Measurements from ENCODE around the gene NPC2.
"Not testable (repeated sequence)": the region's sequence is repeated elsewhere in the genome, so short reads cannot be mapped to it uniquely, and the experiment has no call there.

Gene NPC2

DNA sequence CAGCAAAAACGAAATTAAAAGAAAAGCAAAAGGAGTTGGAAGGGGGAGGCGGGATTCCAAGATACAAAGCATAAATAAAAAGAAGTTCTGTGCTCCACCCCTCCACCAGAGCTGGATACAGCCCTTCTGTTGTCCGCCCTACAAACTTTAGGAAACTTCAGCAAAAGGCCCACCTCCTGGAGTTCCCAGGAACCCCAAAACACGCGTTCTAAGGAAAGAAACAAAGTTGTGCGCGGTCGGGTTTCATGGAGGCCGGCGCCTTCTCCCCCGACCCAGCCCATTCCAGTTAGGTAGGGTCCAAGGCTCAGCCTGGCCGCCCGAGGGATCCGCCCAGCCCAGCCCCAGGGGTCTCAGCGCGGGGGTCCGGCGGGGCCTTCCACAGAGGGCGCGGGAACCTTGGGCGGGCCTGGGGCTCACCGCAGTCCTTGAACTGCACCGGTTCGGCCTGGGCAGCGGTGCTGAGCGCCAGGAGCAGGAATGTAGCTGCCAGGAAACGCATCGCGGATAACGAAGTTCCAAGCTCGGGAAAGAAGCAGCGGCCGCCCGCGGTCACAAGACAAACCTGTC, at the start of gene NPC2:
NPC2 (minus strand) TSS at position 530 of the 567 bp plus-strand sequence; CDS start at position 499, 31 bp downstream.
- DNase-seq (ENCODE audit: low read depth in 2 of 2, low spot score in 1 of 2) = no peak

DNA sequence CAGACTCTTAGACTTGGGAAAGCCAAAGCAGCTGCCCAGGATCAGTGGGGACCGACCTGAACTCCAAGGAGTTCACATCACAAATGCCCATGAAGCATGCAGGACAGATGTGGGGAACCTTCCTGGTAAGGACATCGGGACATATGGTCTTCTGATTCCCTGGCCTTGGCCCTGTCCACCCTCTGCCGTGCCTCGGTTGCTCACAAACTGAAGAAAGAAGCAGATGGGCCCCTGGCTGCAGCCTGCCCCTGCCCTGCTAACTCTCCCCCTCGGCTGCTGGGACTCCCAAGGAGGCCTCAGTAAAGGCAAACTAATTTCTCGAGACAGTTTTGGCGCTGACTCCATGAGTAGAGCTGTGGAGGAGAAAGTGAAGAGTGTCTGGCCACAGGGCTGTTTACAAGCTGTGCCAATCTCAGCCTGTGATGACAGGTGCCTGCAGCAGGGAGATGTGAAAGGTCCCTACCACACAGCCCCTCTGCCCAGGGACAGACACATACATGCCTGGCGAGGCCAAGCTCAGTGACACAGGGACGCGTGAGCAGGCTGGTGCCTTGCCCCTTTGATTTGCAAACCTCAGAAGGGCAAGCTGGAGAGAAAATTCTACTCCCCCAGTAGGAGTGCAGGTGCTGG, 49.1 kb upstream of the NPC2 start:
- no peak for DNase-seq (ENCODE audit: low read depth in 2 of 2, low spot score in 1 of 2)

DNA sequence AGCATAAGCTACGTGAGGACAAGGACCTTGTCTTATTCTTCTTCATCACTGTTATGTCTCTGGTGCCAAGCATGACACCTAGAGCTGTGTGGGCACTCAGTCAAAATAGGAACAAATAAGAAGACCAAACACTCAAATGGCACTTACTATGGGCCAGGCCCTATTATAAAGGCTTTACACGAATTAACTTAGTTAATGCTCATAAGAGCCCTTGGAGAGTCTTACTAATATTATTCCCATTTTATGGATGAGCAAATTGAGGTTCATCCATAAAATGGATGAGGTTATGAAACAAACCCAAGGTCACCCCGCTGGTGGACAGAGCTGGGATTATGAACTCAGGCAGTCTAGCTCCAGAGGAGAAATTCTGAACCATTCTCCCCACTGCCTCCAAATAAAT, 48.1 kb upstream of the NPC2 start:
- DNase-seq (ENCODE audit: low read depth in 2 of 2, low spot score in 1 of 2) = no peak

DNA sequence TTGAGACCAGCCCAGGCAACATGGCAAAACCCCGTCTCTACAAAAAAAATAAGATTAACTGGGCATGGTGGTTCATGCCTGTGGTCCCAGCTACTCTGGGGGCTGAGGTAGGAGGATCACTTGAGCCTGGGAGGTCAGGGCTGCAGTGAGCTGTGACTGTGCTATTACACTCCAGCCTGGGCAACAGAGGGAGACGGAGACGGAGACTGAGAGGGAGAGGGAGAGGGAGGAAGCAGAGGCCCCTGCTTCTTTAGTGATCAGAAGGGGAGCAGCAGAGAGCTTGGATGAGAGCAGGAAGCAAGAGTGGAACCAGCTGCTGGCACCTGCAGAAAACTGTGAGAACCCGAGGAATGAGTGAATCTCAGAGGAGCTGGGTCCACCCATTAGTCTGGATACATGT, 46.4 kb upstream of the NPC2 start:
- DNase-seq (ENCODE audit: low read depth in 2 of 2, low spot score in 1 of 2) = no peak

DNA sequence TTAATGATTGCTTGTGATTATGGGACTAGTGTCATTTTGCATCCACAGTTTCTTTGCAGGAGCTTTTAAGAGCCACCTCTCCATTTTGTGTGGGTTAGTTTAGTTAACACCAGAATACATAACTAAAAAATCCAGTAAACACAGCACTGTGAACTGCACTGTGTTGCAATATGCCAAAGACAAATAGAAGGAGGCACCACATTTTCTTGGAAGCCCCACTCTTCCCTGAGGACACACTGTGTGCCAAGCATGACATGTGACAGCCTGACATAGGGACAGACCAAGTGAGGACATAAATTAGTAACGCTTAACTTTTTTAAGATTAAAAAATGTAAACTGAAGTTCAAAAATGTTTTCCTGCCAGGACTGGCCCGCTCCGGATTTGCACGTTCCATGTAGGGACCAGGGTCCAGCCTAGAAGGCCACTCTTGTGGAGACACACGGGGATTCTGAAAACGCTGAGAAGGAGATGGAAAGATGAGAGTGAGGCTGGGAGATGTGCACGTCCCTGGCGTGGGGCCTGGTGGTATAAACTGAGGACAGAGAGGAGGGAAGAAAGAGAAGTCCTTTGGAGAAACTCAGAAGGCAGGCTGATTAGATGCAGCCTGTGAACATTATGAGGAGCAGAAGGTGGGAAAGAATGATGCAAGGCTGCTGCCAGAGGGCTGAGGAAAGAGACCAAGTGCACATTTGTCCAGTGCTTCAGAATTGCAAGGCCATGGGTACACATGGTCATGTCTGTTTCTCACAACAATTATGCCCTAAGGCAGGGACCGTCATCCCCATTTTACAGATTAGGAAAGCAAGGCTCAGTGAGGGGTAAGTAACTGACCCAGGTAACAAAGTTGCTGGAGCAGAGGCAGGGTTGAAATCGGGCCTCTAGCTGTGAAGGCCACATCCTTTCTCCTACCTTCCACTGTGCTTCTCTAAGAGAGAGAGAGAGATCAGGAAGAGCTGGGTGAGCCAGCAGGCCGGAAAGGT, 45.6 kb upstream of the NPC2 start:
- no peak for DNase-seq (ENCODE audit: low read depth in 2 of 2, low spot score in 1 of 2)

DNA sequence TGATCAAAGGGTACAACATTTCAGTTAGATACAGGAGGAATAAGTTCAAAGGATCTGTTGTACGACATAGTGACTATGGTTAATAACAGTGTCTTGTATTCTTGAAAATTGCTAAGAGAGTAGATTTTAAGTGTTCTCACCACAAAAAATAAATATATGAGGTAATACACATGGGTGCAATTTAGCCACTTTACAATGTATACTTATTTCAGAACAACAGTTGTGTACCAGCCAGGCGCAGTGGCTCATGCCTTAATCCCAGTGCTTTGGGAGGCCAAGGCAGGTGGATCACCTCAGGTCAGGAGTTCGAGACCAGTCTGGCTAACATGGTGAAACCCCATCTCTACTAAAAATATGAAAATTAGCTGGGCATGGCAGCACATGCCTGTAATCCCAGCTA, 43.2 kb upstream of the NPC2 start:
- DNase-seq (ENCODE audit: low read depth in 2 of 2, low spot score in 1 of 2) = not testable (repeated sequence)

DNA sequence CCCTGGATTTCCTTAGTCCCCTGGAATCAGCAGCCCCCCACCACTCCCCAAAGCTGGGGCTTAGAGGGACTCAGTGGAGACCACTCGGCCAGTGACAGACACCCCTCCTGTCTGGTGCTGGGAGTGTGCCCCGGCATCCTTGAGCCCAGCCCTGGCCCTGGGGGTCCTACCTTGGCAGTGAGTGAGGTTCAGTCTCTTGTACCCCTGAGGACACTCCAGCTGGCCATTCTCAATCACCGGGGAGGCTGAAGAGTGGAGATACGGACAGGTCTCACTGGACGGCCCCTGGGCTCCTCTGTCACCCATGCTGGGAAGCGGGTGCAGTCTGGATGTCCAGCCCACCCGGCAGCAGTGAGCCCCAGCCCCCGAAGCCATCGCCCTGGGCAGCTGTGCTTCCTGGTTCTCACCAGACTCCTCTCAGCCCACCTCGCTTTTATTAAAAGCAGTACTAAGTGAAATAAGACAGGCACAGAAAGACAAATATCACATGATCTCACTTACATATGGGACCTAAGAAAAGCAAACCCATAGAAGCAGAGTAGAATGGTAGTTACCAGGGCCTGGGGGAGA, 42.7 kb upstream of the NPC2 start:
- DNase-seq (ENCODE audit: low read depth in 2 of 2, low spot score in 1 of 2) = no peak

DNA sequence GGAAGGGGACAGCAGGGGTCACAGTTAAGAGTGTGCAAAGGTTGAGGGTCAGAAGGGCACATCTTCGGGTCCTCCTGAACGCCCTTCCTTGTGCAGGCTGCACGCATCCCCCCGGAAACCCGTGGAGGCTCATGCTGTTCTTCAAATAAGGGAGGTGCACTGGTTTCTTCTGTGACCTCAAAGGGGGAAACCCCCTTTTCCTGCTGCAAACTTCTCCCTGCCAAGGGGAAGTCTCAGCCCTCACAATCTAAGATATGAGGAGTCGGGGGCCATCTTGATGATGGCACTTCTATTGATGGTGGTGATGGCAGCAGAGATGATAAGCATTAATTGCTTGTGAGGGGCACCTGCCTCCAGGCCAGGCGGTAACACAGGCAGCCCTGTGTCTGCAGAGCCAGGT, 40.5 kb upstream of the NPC2 start:
- DNase-seq (ENCODE audit: low read depth in 2 of 2, low spot score in 1 of 2) = no peak

DNA sequence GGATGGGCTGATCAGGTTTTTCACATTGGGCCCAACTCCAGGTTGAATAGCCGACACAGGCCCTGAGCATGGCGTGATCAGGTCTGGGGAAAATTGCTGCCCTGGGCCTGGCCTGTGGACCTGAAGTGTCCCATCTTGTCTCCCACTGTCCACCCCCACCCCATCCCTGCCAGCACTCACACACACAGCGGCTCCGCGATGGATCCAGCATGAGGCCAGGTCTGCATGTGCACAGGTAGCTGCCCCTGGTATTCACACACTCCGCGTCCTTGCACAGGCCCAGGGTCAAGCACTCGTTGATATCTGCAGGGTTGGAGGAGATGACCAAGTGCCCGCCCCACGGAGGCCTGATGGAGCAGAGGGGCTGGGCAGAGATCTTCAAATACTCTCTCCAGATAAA, 39.1 kb upstream of the NPC2 start:
- DNase-seq (ENCODE audit: low read depth in 2 of 2, low spot score in 1 of 2) = no peak

DNA sequence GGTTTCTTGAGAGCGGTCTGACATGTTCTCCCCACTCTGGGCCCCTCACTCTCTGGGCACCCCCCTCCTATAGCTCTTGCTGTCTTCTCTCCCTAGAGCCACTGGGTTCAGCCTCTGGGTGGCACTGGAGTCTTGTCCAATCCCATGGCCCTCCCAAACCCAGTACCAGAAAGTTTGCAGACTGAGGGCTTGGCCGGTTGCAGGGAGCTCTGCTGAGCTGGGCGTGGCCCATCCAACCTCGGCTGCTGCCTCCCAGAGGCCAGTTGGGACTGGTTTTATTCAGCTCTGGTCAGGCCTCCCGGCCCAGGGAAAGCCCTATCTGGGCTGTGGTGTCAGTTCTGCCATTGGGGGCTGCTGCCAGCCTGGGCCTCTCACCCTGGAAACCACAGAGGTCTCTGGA, 38.4 kb upstream of the NPC2 start:
- DNase-seq (ENCODE audit: low read depth in 2 of 2, low spot score in 1 of 2) = no peak

DNA sequence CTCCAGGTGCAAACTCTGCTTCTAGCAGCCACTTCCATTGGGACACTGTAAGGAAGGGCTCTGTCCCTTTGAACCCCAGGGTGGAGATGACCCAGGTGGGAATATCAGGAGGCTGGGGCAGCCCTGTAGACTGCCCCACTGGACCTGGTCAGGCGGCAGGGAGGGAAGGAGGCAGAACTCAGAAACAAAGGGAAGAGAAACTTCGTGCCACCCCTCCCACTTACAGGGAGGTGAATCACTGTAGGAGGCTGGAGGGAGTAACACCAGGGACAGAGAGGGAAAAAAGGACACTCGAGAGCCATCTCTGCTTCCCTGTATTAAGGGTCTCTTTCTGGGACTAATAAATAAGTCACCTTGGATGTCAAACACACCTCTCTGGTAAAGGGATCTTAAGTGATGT, 37.9 kb upstream of the NPC2 start:
- no peak for DNase-seq (ENCODE audit: low read depth in 2 of 2, low spot score in 1 of 2)

DNA sequence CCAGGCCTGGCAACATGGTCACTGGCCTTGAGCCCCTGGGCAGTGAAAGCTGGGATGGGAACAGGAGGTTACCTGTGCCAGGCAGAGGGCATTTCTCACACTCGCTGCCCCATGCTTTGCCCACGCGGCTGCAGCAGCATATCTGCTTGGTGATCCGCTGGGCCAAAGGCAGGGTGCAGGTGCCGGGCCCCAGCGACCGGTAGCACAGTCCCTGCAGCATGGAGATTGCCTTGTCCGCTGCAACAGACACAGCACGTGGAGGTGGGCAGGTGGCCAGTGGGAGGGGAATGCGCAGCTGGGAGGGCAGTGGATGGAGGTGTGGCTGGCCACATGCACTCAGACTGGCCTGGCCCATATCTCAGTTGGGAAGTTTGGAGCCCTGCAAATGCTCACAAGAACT, 35.8 kb upstream of the NPC2 start:
- DNase-seq (ENCODE audit: low read depth in 2 of 2, low spot score in 1 of 2) = no peak

DNA sequence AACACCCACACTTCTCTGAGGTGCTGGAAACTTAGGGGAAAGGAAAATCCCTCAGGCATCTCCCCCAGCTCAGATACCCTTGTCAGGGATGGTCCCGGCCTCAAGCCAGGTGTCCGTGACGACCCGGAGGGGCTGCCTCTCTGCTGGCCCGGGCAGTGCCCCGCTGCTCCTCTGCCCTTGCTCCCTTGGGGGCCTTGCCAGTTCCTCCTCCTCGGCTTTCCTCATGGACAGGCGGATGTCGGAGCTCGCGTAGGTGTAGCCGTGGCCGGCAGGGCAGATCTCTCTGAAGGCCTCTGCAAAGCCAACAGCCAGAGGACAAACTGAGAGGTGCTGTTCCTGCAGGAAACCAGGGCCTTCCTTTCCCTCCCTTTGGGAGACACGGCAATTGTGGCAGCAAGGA, 35.3 kb upstream of the NPC2 start:
- DNase-seq (ENCODE audit: low read depth in 2 of 2, low spot score in 1 of 2) = no peak

DNA sequence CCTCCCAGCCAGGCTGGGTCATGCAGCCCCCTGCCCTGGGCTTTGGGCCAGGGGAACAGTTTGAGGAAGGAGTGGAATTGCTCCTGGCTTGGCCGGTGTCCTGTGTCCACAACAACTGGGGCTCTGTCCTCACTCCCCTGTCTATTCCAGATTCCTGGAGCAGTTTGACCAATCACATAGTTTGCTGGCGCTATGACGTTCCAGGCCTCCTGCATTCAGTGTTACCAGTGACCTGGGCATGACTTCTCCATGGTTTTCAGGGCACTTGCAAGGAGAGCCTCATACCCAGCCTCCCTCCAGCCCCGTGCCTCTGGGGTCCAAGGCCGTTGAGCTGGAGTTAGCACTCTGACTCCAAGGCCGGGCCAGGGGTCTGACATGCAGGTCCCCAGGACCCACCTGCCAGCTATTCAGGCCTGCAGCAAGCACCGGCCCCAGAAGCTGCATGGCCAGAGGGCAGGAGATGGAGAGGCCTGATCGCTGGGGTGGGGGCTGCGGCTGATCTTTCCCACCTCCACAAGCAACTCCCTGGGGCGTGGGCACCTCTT, 34.7 kb upstream of the NPC2 start:
- DNase-seq (ENCODE audit: low read depth in 2 of 2, low spot score in 1 of 2) = no peak

DNA sequence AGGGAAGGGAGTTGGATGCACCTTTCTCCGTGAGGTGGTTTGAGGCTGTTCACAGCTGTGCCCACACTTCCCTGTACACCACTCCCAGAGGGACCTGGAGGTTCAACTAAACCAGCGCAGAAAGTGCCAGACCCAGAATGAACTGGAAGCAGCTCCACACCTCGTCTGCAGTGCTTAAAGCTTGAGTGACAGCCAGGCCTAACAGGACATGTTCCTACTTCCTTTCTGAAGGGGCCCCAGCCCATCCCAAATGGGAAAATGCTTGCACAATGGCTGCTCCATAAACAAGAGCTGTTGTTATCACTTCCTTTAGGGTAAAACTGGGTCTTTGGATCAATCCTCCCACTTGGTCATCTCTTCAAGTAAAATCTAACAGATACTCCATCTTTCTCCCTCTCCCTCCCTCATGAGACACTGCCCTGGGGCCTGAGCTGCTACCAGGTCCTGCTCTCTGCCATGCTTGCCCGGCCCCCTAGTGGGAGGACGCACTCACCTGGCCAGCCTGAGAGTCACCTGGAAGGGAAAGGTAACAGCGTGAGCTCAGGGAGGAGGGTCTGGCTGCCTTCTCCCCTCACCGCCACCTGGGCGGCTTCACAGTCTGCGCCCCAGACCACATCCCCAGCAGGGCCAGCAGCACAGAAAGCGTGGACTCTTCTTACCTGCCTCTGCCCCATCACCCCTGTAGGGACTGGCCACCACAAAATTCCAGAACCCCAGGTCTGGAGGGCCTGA, 33.9 kb upstream of the NPC2 start:
- DNase-seq (ENCODE audit: low read depth in 2 of 2, low spot score in 1 of 2) = no peak

DNA sequence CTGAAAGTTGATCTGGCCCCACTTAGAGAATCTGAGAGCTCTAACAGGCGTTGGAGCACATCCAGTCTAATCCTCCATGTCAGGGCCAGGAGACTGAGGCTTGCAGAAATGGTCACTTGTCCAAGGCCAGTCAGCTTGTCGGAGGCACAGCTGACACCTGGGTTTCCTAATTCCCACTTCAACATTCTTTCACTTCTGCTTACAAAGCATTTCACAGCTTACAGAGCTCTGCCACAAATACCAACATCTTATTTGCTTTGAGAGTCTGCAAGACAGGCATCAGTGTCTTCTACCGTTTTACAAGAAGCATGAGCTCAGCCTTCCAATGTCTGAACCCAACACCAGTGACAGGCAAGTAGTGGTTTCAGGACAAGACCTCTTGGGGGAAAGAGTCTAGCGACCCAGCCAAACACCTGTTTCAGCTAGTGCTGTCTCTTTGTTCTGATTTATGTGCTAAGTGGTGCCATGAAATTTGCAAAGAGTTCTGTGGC, 32.3 kb upstream of the NPC2 start:
- no peak for DNase-seq (ENCODE audit: low read depth in 2 of 2, low spot score in 1 of 2)

DNA sequence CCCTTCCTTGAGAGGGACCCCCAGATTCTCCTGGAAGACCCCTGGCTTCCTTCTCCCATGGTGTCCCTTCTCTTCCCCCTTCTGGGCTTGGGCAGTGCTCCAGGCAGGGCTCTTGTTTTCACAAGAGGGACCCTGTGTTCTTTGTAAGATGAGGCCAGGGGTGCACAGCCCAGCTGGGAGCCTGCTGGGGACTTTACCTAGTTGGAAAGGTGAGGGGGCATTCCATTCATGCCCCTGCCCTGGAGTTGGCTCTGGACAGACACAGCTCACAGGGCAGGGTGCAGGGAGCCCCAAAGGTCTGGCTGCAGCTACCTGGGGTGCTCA, 31.7 kb upstream of the NPC2 start:
- DNase-seq (ENCODE audit: low read depth in 2 of 2, low spot score in 1 of 2) = no peak

DNA sequence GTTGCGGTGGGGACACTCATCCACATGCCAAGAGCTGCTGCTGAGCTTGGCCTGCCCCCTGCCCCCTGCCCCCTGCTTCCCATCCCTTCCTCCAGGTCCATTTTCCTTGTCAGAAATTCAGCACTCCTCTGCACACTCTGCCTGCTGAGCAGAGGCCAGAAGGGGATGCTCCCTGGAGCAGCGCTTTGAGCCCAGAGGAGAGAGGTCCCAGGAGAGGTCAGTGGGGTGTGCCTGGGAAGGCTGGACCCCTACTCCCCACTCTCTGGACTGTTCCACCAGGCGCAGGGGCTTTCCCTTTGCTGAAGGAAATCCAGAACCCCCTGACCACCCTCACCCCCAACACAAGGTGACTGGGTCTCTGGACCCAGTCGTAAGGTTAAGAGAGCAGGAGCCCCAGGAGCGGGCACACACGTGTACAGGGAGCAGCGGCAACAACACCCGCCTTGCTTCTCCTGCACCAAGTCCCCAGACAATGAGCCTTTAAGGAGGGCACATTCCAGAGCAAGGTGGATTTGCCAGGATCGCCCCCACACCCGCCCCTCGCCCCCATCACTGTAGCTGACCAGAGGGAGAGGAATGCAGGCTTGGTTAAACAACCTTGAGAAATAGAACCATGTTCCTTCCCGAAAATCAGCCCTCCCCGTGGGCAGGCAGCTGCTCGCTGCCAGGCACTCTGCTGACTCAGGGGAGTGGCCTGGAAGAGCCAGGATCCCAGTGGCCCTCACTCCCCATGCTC, 31.1 kb upstream of the NPC2 start:
- no peak for DNase-seq (ENCODE audit: low read depth in 2 of 2, low spot score in 1 of 2)

DNA sequence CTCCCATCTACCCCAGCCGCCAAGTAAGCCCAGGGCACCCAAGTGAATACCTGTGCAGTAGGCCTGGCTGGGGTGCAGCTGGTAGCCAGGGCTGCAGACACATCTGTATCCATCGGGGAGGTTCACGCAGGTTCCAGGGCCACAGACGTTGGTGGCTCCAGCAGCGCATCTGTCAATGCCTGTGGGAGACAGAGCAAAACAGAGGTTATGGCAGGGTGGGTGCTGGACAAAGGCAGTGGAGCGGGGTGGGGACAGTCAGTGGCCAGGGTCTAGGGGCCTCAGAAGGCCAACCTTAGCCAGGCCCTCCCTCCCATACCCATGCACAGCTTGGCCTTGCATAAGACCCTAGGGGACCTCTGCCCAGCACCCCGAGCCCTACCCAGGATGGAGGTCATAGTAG, 29.6 kb upstream of the NPC2 start:
- no peak for DNase-seq (ENCODE audit: low read depth in 2 of 2, low spot score in 1 of 2)

DNA sequence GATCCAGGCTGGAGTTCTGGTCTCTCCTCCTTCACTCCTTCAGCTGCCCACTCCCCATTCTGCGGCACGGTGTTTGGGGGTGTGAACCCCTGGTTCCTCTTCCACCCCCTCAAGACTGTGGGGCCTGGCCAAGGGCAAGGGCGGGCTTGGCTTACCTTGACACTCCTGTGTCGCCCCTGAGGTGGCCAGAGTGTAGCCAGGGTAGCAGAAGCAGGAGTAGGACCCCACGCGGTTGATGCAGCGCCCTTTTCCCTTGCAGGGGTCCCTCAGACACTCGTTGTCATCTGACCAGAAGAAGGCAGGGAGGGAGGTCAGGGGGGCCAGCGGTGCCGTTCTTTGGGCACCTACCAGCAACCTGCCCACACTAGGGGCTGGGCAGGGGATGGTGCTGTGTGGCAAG, 28.7 kb upstream of the NPC2 start:
- DNase-seq (ENCODE audit: low read depth in 2 of 2, low spot score in 1 of 2) = no peak
